HG02798 (cell line): ENCODE results near the gene SLBP.

Experiments
- ATAC-seq: cut with Tn5 transposase; IDR thresholded peaks from one replicate; pipeline ENCODE4 v1.9.1; 2021; ENCODE audit warnings: mild to moderate bottlenecking; ENCODE audit not compliant: unreplicated experiment, poor library complexity

SLBP gene

GRCh38 chr4:1712216-1713002 is at the start of gene SLBP:
SLBP (minus strand) TSS chr4:1712319; CDS start chr4:1712188, 131 bp downstream.
- peak; percentile 83 for ATAC-seq

GRCh38 chr4:1761130-1761689 is 49.1 kb upstream of the SLBP start:
- no peak for ATAC-seq

GRCh38 chr4:1760521-1761071 is 48.5 kb upstream of the SLBP start:
- no peak for ATAC-seq

- no peak for ATAC-seq
Measured at GRCh38 chr4:1759818-1760223, 47.7 kb upstream of the SLBP start.

- ATAC-seq = no peak
Measured at GRCh38 chr4:1759170-1759817, 47.2 kb upstream of the SLBP start.

- ATAC-seq = no peak
Measured at GRCh38 chr4:1758306-1759121, 46.4 kb upstream of the SLBP start.

GRCh38 chr4:1757836-1758235 is 45.7 kb upstream of the SLBP start:
- no peak for ATAC-seq

GRCh38 chr4:1756893-1757779 is 45.0 kb upstream of the SLBP start:
- ATAC-seq = no peak

GRCh38 chr4:1756079-1756478 is 44.0 kb upstream of the SLBP start:
- no peak for ATAC-seq

GRCh38 chr4:1755297-1755696 is 43.2 kb upstream of the SLBP start:
- ATAC-seq = no peak

- no peak for ATAC-seq
Measured at GRCh38 chr4:1754336-1754735, 42.2 kb upstream of the SLBP start.

- ATAC-seq = no peak
Measured at GRCh38 chr4:1753697-1754311, 41.7 kb upstream of the SLBP start.

GRCh38 chr4:1753294-1753696 is 41.2 kb upstream of the SLBP start:
- ATAC-seq = no peak

- ATAC-seq = no peak
Measured at GRCh38 chr4:1752284-1753041, 40.3 kb upstream of the SLBP start.

- no peak for ATAC-seq
Measured at GRCh38 chr4:1751919-1752283, 39.8 kb upstream of the SLBP start.

- ATAC-seq = no peak
Measured at GRCh38 chr4:1751155-1751918, 39.2 kb upstream of the SLBP start.

- ATAC-seq = no peak
Measured at GRCh38 chr4:1750381-1751154, 38.4 kb upstream of the SLBP start.
